Mesodermal cell (in vitro differentiated cells): Measurements from ENCODE around the gene RNASE13.
"Not testable (repeated sequence)": the region's sequence is repeated elsewhere in the genome, so short reads cannot be mapped to it uniquely, and the experiment has no call there.

ENCODE experiments used
- H3K27ac ChIP-seq: 2 replicates; pipeline ENCODE4 v1.7.0; 2013; ENCODE audit warnings: mild to moderate bottlenecking, low read depth, low read length, moderate library complexity; ENCODE audit not compliant: severe bottlenecking
- H3K36me3 ChIP-seq: 2 replicates; pipeline ENCODE4 v1.7.1; 2013; ENCODE audit warnings: mild to moderate bottlenecking, low read length, moderate library complexity; ENCODE audit not compliant: control insufficient read depth, insufficient read depth
- H3K4me1 ChIP-seq: one replicate; pipeline ENCODE4 v1.7.1; 2013; ENCODE audit warnings: mild to moderate bottlenecking, low read length; ENCODE audit not compliant: insufficient read depth, control insufficient read depth, poor library complexity, severe bottlenecking
- H3K4me3 ChIP-seq: 2 replicates; pipeline ENCODE4 v1.7.0; 2013; ENCODE audit warnings: low read length, control low read depth, mild to moderate bottlenecking; ENCODE audit not compliant: insufficient read depth, poor library complexity, severe bottlenecking; ENCODE audit errors: extremely low read depth
- H3K9me3 ChIP-seq: 2 replicates; pipeline ENCODE4 v1.7.1; 2013; ENCODE audit warnings: mild to moderate bottlenecking, low read length, moderate library complexity; ENCODE audit not compliant: control insufficient read depth
- WGBS, 2 experiments: methylation state at CpG; one replicate each; pipeline ENCODE4 v1.1.5; 2013; ENCODE audit warnings: missing lambda C conversion rate in 2 of 2; ENCODE audit not compliant: insufficient coverage in 2 of 2; 5-methylcytosine and 5-hydroxymethylcytosine counted together

Gene RNASE13

GRCh38 chr14:21018286-21018685, 16.3 kb downstream of the RNASE13 start:
- H3K9me3 ChIP-seq: no peaks in the 10 kb centered on the region
- H3K4me3 ChIP-seq: no peak overlapping the region
- WGBS, 2 experiments: 91 to 93% methylated on average over 2 to 5 of the region's 7 CpGs
- peaks cover 13% of the 10 kb centered on the region for H3K4me1 ChIP-seq
- no peak overlapping the region for H3K27ac ChIP-seq
- H3K36me3 ChIP-seq: peaks cover 51% of the 10 kb centered on the region

DNA sequence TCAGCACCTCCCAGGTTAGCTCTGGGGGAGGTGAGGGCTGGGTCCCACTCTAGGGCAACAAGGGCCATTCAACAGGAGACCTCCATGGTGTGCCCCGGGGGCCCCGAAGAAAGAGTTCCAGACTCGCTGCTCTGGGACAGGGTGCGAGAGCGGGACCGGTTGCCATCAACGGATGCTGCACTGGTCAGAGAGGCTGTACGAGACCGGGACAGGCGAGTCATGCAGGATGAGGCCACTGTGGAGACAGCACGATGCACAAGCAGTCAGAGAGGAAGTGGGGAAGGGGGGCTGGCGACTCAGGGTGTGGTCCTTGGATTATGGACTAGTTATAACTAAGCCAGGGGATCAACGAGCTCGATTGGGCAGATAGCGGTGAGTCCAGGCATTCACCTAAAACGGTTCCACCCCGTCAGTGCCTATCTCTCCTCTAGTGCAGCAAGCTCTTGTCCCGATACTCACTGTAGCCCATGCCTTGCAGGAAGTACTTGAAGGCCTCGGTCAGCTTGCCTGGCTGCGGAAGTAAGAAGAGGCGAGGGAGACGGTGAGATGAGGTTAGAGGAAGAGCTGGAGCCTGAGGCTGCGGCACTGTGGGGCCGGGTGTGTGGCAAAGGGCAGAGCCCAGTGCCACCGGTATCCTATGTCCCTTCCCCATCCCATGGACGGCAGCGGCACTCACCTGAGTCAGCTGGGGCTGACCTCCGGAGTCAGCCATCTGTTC, 16.9 kb downstream of the RNASE13 start:
- Histone ChIP-seq H3K36me3 (peaks cover 51% of the 10 kb centered on the region), H3K9me3 (no peaks in the 10 kb centered on the region), H3K4me1 (peaks cover 9% of the 10 kb centered on the region), H3K4me3 (no peak overlapping the region), H3K27ac (no peak overlapping the region)
- 92 to 99% methylated on average over 13 to 19 of the region's 28 CpGs for WGBS, 2 experiments

GRCh38 chr14:21016413-21017190, 18.0 kb downstream of the RNASE13 start:
- peaks cover 45% of the 10 kb centered on the region for H3K36me3 ChIP-seq
- peaks cover 9% of the 10 kb centered on the region for H3K4me1 ChIP-seq
- no peak overlapping the region for H3K4me3 ChIP-seq
- 86 to 94% methylated on average over 5 to 6 of the region's 9 CpGs for WGBS, 2 experiments
- no peaks in the 10 kb centered on the region for H3K9me3 ChIP-seq
- no peak overlapping the region for H3K27ac ChIP-seq

GRCh38 chr14:21015312-21015711, 19.3 kb downstream of the RNASE13 start:
- Histone ChIP-seq H3K36me3 (peaks cover 32% of the 10 kb centered on the region), H3K4me3 (no peak overlapping the region), H3K9me3 (no peaks in the 10 kb centered on the region), H3K27ac (no peak overlapping the region), H3K4me1 (peaks cover 9% of the 10 kb centered on the region)
- WGBS, 2 experiments: 81 to 95% methylated on average over 6 of the region's 6 CpGs

- Histone ChIP-seq H3K4me3 (no peak overlapping the region), H3K9me3 (no peaks in the 10 kb centered on the region), H3K27ac (no peak overlapping the region), H3K36me3 (peaks cover 28% of the 10 kb centered on the region), H3K4me1 (peaks cover 8% of the 10 kb centered on the region)
- 0% methylated on average over 1 to 4 of the region's 4 CpGs for WGBS, 2 experiments
Observed at GRCh38 chr14:21014761-21015190, 19.8 kb downstream of the RNASE13 start.

GRCh38 chr14:21011136-21011535, 23.5 kb downstream of the RNASE13 start:
- Histone ChIP-seq H3K27ac (no peak overlapping the region), H3K9me3 (no peaks in the 10 kb centered on the region), H3K4me3 (no peak overlapping the region), H3K36me3 (no peaks in the 10 kb centered on the region), H3K4me1 (no peaks in the 10 kb centered on the region)
- 100% methylated on average over 1 of the region's 1 CpG; no CpG with 5 or more reads in 1 of the 2 experiments for WGBS, 2 experiments

- 40% methylated on average over 1 of the region's 3 CpGs for WGBS, 2 experiments
- H3K4me1 ChIP-seq, H3K4me3 ChIP-seq, H3K36me3 ChIP-seq, H3K9me3 ChIP-seq: not testable (repeated sequence)
- H3K27ac ChIP-seq: peak overlapping the region; percentile 84
Observed at GRCh38 chr14:21009721-21010120, 24.9 kb downstream of the RNASE13 start.

GRCh38 chr14:21003788-21004346, 30.7 kb downstream of the RNASE13 start:
- peak overlapping the region; percentile 57 for H3K27ac ChIP-seq
- no peak overlapping the region for H3K4me3 ChIP-seq
- no peaks in the 10 kb centered on the region for H3K36me3 ChIP-seq
- no peaks in the 10 kb centered on the region for H3K9me3 ChIP-seq
- peaks cover 17% of the 10 kb centered on the region for H3K4me1 ChIP-seq
- 86 to 98% methylated on average over 9 to 11 of the region's 14 CpGs for WGBS, 2 experiments

- Histone ChIP-seq H3K27ac (no peak overlapping the region), H3K9me3 (no peaks in the 10 kb centered on the region), H3K36me3 (peaks cover 11% of the 10 kb centered on the region), H3K4me1 (peaks cover 26% of the 10 kb centered on the region), H3K4me3 (no peak overlapping the region)
- 88 to 90% methylated on average over 2 to 4 of the region's 7 CpGs for WGBS, 2 experiments
Observed at GRCh38 chr14:21001218-21001617, 33.4 kb downstream of the RNASE13 start.

GRCh38 chr14:20999591-20999990, 35.0 kb downstream of the RNASE13 start:
- Histone ChIP-seq H3K36me3 (peaks cover 27% of the 10 kb centered on the region), H3K27ac (peak overlapping the region; percentile 1), H3K4me1 (peaks cover 26% of the 10 kb centered on the region), H3K4me3 (no peak overlapping the region), H3K9me3 (no peaks in the 10 kb centered on the region)
- WGBS, 2 experiments: 90 to 96% methylated on average over 4 of the region's 4 CpGs
